ENCODE data around the gene VPS13A. TPM values are rescaled to one million over a fixed set of nuclear protein-coding genes. Genes with fewer than 3 reads are reported as not detected.

Gene VPS13A
- 10 to 100 TPM; 28.4 to 28.8 TPM for total RNA-seq

- DNase-seq, result peak; percentile 98
- H3K27me3 Mint-ChIP-seq, result no peaks in the 10 kb centered on the region
- peak within 1 kb of the TSS; percentile 91 for H3K27ac Mint-ChIP-seq
- no peaks in the 10 kb centered on the region for H3K9me3 Mint-ChIP-seq
- peaks cover 29% of the 10 kb centered on the region for H3K4me1 Mint-ChIP-seq
- peak within 1 kb of the TSS; percentile 95 for H3K4me3 Mint-ChIP-seq
- peaks cover 6% of the 10 kb centered on the region for H3K36me3 Mint-ChIP-seq
Measured at GRCh38 chr9:77177143-77177893, at the start of gene VPS13A. VPS13A (plus strand) TSS chr9:77177534; CDS start chr9:77177705, 171 bp downstream.

- no peaks in the 10 kb centered on the region for H3K36me3 Mint-ChIP-seq
- DNase-seq, result no peak
- peaks cover 16% of the 10 kb centered on the region for H3K27me3 Mint-ChIP-seq
- no peaks in the 10 kb centered on the region for H3K4me1 Mint-ChIP-seq
- H3K4me3 Mint-ChIP-seq, result no peak overlapping the region
- no peak overlapping the region for H3K27ac Mint-ChIP-seq
- peaks cover 4% of the 10 kb centered on the region for H3K9me3 Mint-ChIP-seq
Measured at GRCh38 chr9:77128125-77128789, 49.1 kb upstream of the VPS13A start.

GRCh38 chr9:77131399-77131798 is 45.9 kb upstream of the VPS13A start:
- peaks cover 20% of the 10 kb centered on the region for H3K27me3 Mint-ChIP-seq
- H3K4me1 Mint-ChIP-seq, result no peaks in the 10 kb centered on the region
- H3K4me3 Mint-ChIP-seq, result no peak overlapping the region
- no peaks in the 10 kb centered on the region for H3K36me3 Mint-ChIP-seq
- no peak for DNase-seq
- H3K27ac Mint-ChIP-seq, result no peak overlapping the region
- peaks cover 4% of the 10 kb centered on the region for H3K9me3 Mint-ChIP-seq

GRCh38 chr9:77133011-77133410 is 44.3 kb upstream of the VPS13A start:
- Mint-ChIP-seq H3K27ac (no peak overlapping the region), H3K4me1 (no peaks in the 10 kb centered on the region), H3K27me3 (peaks cover 14% of the 10 kb centered on the region), H3K9me3 (peaks cover 6% of the 10 kb centered on the region), H3K36me3 (no peaks in the 10 kb centered on the region), H3K4me3 (no peak overlapping the region)
- DNase-seq, result no peak

GRCh38 chr9:77142366-77142765 is 35.0 kb upstream of the VPS13A start:
- no peaks in the 10 kb centered on the region for H3K4me1 Mint-ChIP-seq
- H3K27ac Mint-ChIP-seq, result no peak overlapping the region
- peaks cover 17% of the 10 kb centered on the region for H3K27me3 Mint-ChIP-seq
- H3K36me3 Mint-ChIP-seq, result no peaks in the 10 kb centered on the region
- H3K9me3 Mint-ChIP-seq, result peaks cover 2% of the 10 kb centered on the region
- DNase-seq, result no peak
- no peak overlapping the region for H3K4me3 Mint-ChIP-seq

- Mint-ChIP-seq H3K27me3 (peaks cover 9% of the 10 kb centered on the region), H3K27ac (no peak overlapping the region), H3K9me3 (no peaks in the 10 kb centered on the region)
Measured at GRCh38 chr9:77149879-77150278, 27.5 kb upstream of the VPS13A start.

GRCh38 chr9:77152289-77152688 is 25.0 kb upstream of the VPS13A start:
- Mint-ChIP-seq H3K27me3 (peaks cover 6% of the 10 kb centered on the region), H3K9me3 (no peaks in the 10 kb centered on the region), H3K27ac (no peak overlapping the region), H3K36me3 (no peaks in the 10 kb centered on the region), H3K4me3 (no peak overlapping the region), H3K4me1 (no peaks in the 10 kb centered on the region)
- DNase-seq, result no peak

More at GRCh38 chr9:77149879-77150278, 27.5 kb upstream of the VPS13A start:
- Mint-ChIP-seq H3K36me3 (no peaks in the 10 kb centered on the region), H3K4me3 (no peak overlapping the region), H3K4me1 (no peaks in the 10 kb centered on the region)
- DNase-seq, result no peak

GRCh38 chr9:77156646-77157371 is 20.5 kb upstream of the VPS13A start:
- Mint-ChIP-seq H3K4me3 (no peak overlapping the region), H3K27ac (no peak overlapping the region), H3K27me3 (peaks cover 29% of the 10 kb centered on the region)

GRCh38 chr9:77158772-77159513 is 18.4 kb upstream of the VPS13A start:
- H3K4me1 Mint-ChIP-seq, result no peaks in the 10 kb centered on the region
- no peak overlapping the region for H3K27ac Mint-ChIP-seq
- H3K27me3 Mint-ChIP-seq, result peaks cover 26% of the 10 kb centered on the region
- H3K4me3 Mint-ChIP-seq, result no peak overlapping the region
- H3K36me3 Mint-ChIP-seq, result no peaks in the 10 kb centered on the region
- DNase-seq, result no peak
- no peaks in the 10 kb centered on the region for H3K9me3 Mint-ChIP-seq

More at GRCh38 chr9:77156646-77157371, 20.5 kb upstream of the VPS13A start:
- H3K9me3 Mint-ChIP-seq, result no peaks in the 10 kb centered on the region
- DNase-seq, result no peak
- no peaks in the 10 kb centered on the region for H3K4me1 Mint-ChIP-seq
- H3K36me3 Mint-ChIP-seq, result no peaks in the 10 kb centered on the region

- no peaks in the 10 kb centered on the region for H3K4me1 Mint-ChIP-seq
Measured at GRCh38 chr9:77161191-77161590, 16.1 kb upstream of the VPS13A start.

GRCh38 chr9:77161966-77162365 is 15.4 kb upstream of the VPS13A start:
- H3K36me3 Mint-ChIP-seq, result no peaks in the 10 kb centered on the region

More at GRCh38 chr9:77161191-77161590, 16.1 kb upstream of the VPS13A start:
- Mint-ChIP-seq H3K27me3 (peaks cover 26% of the 10 kb centered on the region), H3K9me3 (no peaks in the 10 kb centered on the region), H3K36me3 (no peaks in the 10 kb centered on the region), H3K27ac (no peak overlapping the region), H3K4me3 (no peak overlapping the region)
- DNase-seq, result no peak

GRCh38 chr9:77162366-77162765 is 15.0 kb upstream of the VPS13A start:
- Mint-ChIP-seq H3K27ac (no peak overlapping the region), H3K36me3 (no peaks in the 10 kb centered on the region), H3K4me3 (no peak overlapping the region), H3K9me3 (no peaks in the 10 kb centered on the region), H3K4me1 (no peaks in the 10 kb centered on the region), H3K27me3 (peaks cover 23% of the 10 kb centered on the region)
- no peak for DNase-seq

More at GRCh38 chr9:77161966-77162365, 15.4 kb upstream of the VPS13A start:
- DNase-seq, result no peak
- Mint-ChIP-seq H3K4me3 (no peak overlapping the region), H3K27ac (no peak overlapping the region), H3K27me3 (peaks cover 26% of the 10 kb centered on the region), H3K9me3 (no peaks in the 10 kb centered on the region), H3K4me1 (no peaks in the 10 kb centered on the region)

- no peak overlapping the region for H3K27ac Mint-ChIP-seq
- H3K36me3 Mint-ChIP-seq, result no peaks in the 10 kb centered on the region
- no peak overlapping the region for H3K4me3 Mint-ChIP-seq
- H3K27me3 Mint-ChIP-seq, result peaks cover 12% of the 10 kb centered on the region
- DNase-seq, result no peak
- H3K4me1 Mint-ChIP-seq, result peaks cover 2% of the 10 kb centered on the region
- H3K9me3 Mint-ChIP-seq, result no peaks in the 10 kb centered on the region
Measured at GRCh38 chr9:77163884-77164283, 13.4 kb upstream of the VPS13A start.

GRCh38 chr9:77166193-77166592 is 11.1 kb upstream of the VPS13A start:
- Mint-ChIP-seq H3K4me3 (no peak overlapping the region), H3K4me1 (peaks cover 3% of the 10 kb centered on the region), H3K9me3 (no peaks in the 10 kb centered on the region), H3K27me3 (peaks cover 2% of the 10 kb centered on the region), H3K36me3 (no peaks in the 10 kb centered on the region), H3K27ac (no peak overlapping the region)
- DNase-seq, result no peak

Measured in activated naive CD8-positive, alpha-beta T cell treated with anti-CD3 and anti-CD28 coated beads for 36 hours (primary cell).